ENCODE data around the gene FNBP1.
A peak's percentile ranks its signal among the peaks of the same experiment; 100 is the strongest.
"Not testable (repeated sequence)": the region's sequence is repeated elsewhere in the genome, so short reads cannot be mapped to it uniquely, and the experiment has no call there.

The FNBP1 gene

GRCh38 chr9:129948626-129949025 lies 94.4 kb downstream of the FNBP1 start:
- DNase-seq = not testable (repeated sequence)

GRCh38 chr9:129946246-129946995 lies 96.6 kb downstream of the FNBP1 start:
- DNase-seq = no peak

DNA sequence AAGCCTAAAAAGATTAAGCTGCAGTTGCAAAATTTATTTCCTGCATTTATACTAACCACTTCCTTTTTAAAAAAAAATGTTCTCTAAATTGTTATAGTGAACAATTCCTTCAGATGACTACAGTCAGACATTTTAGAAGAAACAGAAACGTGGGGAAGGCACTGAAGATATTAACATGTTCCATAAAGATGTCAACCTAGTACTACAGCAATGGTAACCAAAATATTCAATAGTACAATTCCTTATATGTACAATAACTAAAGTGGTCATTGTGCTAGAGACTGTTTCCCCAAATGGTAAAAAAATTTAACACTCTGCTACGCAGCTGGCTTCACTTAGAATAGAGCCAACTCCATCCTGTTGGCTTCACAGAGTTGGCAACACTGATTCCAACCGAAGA lies 97.7 kb downstream of the FNBP1 start:
- DNase-seq = peak; percentile 69

DNA sequence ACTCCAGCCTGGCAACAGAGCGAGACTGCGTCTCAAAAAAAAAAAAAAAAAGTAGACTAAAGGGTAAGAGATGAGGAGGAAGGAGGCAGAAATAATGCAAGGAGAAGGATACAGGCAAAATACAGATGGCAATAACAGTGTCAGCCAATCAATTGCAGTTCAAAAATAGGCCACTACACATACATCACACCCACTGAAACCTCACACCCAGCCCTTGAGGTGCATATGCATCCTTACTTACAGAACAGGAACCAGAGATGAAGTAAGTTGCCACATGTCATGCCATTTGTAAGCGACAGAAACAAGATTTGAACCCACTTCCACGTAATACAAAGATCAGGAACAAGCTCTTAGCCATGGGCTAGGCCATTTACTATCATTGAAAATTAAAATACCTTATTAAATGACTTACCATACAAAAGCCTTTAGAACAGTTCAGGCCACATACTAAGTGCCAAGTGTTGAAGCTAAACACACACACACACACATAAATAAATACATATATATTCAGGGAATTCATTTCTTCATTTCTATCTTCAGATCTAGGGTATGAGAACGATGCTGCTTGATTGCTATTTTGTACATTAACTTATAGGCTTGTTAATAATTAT lies 98.4 kb downstream of the FNBP1 start:
- DNase-seq = peak; percentile 76

DNA sequence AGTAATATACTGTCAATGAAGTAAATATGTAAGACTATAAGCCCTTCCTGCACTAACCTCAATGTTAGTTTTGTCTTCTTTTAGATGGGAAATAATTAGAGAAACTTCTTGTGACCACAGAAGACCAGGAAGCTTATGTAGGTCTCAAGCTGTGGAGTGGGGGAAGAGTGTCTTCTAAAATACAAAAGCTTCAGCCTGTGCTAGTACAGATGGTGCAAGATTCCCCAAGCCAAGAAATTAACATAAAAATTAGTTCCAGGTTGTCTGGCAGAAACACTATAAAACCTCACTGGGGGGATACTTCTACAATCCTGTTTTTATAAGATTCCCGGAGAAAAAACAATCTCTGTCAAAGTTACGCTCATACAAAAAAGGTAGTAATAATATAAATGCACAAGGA lies 103.6 kb downstream of the FNBP1 start:
- DNase-seq = no peak

- no peak for DNase-seq
These were observed 104.6 kb downstream of the FNBP1 start for GRCh38 chr9:129938291-129938979.

DNA sequence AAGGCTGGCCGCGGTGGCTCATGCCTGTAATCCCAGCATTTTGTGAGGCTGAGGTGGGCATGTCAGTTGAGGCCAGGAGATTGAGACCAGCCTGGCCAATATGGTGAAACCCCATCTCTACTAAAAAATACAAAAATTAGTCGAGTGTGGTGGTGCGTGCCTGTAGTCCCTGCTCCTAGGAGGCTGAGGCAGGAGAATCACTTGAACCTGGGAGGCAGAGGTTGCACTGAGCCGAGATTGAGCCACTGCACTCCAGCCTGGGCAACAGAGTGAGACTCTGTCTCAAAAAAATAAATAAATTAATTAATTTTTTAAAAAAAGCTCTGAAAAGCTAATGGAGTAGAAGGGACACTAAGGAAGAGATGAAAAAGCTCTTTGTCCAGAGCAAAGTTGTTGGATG lies 105.1 kb downstream of the FNBP1 start:
- DNase-seq = not testable (repeated sequence)

DNA sequence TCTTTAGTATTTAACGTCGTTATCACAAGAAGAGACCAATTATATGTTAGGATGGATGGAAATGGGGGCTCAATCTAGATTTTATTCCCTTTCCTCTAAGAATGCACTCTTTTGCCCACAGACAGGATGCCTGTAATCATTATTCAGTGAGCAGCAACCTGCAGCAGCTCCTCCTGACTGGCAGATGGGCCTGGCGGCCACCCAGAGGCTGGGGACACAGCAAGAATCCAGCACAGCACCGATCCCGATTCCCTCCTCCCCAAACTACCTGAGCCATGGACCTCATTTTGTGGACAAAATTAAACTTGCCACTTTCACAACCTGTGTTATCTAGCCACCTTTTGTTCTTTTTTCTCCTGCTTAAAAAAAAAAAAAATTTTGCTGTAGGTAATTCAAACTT lies 106.8 kb downstream of the FNBP1 start:
- no peak for DNase-seq

GRCh38 chr9:129934780-129935179 lies 108.2 kb downstream of the FNBP1 start:
- DNase-seq = no peak

DNA sequence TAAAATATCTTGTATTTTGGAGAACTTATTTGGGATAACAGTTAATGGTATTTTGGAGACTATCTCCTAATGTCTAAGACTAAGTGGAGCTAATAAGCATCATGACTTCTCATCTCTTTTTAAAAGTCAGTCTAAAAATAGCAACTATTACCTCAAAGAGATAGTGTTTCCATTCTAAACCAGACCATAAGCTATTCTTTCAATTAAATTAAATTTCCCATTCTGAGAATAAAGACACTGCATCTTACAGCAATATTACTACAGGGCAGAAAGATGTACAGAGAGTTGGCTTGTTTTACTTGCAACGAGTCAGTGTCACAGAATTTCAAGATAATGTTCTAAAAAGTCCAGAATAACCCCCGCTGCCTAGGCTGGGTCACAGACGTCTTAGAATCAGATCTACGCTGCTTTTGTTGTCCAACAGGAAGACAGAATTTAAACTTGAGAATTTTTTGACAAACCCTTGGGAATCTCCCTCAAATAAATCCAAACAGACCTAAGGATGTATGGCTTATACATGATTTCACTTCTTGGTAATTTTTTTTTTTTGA lies 108.9 kb downstream of the FNBP1 start:
- no peak for DNase-seq

DNA sequence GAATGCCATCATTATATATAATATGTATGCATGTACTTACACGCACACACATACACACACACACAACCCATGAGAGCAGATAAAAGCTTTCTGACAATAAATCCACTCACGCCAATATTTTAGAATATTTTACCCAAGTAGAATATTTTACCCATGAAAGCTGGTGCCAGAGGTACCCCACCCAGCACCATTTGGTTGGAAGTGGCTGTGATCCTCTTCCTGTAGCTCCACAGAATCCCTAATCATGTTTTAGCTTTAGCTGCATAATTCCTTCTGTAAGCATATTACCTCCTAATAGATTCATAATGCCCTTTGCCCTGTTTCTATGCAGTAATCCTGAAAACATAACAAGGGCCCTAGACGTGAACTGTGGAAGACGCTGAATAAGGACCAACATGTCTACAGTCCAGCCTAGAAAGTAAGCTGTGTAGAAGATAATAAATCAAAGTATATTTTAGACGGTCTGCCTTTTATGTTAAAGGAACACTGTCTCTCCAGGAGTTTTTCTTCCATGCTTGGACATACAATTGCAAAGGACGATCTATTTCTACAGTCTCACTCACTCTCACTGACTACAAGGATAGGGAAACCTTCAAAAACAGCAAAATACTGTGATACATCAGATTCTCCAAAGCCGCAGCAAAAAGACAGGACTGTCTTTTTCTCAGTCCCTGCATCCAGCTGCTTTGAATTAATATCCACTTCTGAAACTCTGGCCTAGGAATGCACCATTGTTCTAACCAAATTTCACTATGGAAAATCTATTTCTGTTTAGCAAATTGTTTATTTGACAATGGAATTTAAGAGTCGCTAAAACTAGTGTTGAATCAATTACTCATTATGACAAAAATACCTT lies 109.6 kb downstream of the FNBP1 start:
- DNase-seq = no peak

GRCh38 chr9:129932303-129933151 lies 110.5 kb downstream of the FNBP1 start:
- no peak for DNase-seq

DNA sequence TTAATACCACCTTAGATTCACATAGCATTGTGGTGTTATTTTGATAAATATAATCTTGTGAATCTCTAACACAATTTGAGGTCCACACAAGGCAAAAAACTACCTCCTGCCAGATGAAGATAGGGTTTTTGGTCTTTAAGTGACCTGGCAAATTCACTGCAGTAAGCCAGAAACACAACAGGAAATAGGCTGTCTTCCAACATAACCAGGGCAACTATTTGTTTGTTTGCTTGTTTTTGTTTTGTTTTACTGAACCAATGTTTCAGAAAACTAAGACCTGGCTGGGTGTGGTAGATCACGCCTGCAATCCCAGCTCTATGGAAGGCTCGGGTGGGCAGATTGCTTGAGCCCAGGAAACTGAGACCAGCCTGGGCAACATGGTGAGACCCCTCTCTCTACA lies 112.2 kb downstream of the FNBP1 start:
- peak; percentile 32 for DNase-seq

- DNase-seq = no peak
These were observed 113.4 kb downstream of the FNBP1 start for GRCh38 chr9:129929496-129930125.

DNA sequence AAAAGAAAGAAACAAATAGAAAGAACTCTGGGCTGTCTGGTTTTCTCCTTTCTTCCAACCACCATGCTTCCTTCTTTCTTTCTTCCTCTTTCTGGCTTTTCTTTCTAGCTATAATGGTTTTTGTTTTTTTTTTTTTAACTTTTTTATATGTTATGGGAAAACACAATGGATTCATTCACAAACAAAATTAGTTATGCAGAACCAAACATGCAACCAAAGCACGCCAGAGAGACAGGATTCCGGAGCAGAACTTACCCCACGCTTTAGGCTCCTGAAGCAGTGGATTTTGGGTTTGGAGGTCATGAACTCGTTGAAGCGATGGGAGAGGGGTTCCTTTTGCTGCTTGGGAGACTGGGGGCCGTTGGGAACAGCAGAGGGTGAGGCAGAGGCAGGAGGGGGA lies 119.4 kb downstream of the FNBP1 start:
- DNase-seq = no peak

DNA sequence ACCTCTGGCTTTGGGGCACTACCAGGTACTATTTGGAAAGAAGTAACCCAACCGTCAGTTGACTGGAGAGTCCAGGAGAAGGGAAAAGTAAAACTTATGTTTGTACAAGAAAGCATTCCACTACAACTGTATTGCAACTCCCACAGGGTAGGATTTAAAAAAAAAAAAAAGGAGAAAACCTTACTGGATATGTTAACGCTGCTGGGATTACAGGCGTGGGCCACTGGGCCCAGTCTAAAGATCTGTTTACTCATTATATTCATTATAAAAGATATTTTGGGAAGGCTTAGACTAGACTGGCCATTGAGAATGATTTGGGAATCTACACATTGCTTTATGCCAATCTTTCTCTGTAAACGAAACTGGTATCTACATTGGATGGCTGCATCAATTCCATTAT lies 121.1 kb downstream of the FNBP1 start:
- no peak for DNase-seq

- DNase-seq = no peak
These were observed 123.1 kb downstream of the FNBP1 start for GRCh38 chr9:129919841-129920240.

- no peak for DNase-seq
These were observed 123.7 kb downstream of the FNBP1 start for GRCh38 chr9:129919277-129919676.

GRCh38 chr9:129918296-129918950 lies 124.6 kb downstream of the FNBP1 start:
- no peak for DNase-seq

- DNase-seq = no peak
These were observed 126.3 kb downstream of the FNBP1 start for GRCh38 chr9:129916707-129917106.

DNA sequence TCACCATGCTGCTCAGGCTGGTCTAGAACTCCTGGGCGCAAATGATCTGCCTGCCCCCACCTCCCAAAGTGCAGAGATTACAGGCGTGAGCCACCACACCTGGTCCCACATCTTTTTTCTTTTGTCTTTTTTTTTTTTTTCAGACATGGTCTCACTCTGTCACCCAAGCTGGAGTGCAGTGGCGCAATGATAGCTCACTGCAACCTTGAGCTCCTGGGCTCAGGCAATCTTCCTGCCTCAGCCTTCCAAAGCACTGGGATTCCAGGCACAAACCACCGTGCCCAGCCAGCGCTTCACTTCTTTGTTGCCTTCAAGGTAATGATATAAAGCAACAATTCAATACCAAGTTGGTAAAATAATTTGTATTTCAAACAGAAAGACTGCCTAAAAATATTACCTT lies 128.9 kb downstream of the FNBP1 start:
- DNase-seq = no peak

Data from central memory CD4-positive, alpha-beta T cell (primary cell).